ENCODE data around the gene GPHA2.

DNA sequence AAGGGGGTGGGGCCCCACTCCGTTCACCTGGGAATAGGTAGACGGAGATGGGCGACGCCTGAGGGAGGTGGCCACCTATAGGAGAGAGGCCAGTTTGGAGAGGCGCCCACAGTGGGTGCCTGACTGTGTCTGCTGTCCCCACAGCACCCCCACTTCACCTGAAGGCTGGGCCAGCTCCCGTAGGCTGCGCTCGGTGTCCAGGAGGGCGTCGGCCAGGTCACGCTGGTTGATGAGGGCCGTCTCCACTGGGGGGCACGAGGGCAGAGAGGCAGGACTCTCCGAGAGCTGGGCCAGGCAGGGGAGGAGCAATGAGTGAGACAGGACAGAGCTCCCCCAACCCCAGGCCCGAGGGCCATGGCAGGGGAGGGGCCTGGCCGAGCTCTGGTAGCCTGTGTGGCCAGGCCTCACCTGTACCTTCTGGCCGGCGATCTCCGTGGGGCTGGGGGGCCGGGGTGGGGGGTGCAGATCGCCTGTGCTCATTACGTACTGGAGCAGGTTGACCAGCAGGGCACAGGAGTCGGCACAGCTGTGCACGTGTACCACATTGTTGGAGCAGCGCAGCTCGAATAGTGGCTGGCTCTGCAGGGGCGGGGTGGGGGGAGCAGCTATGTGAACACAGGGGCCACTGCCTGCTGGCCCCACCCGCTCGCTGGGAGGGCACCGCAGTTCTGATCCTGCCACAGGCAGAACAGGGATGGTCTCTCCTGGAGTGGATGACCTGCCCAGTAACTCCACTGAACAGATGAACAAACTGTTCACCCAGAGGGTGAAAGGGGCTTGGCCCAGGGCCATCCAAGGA, 33.4 kb downstream of the GPHA2 start:
- TF ChIP-seq, protein P1, sequence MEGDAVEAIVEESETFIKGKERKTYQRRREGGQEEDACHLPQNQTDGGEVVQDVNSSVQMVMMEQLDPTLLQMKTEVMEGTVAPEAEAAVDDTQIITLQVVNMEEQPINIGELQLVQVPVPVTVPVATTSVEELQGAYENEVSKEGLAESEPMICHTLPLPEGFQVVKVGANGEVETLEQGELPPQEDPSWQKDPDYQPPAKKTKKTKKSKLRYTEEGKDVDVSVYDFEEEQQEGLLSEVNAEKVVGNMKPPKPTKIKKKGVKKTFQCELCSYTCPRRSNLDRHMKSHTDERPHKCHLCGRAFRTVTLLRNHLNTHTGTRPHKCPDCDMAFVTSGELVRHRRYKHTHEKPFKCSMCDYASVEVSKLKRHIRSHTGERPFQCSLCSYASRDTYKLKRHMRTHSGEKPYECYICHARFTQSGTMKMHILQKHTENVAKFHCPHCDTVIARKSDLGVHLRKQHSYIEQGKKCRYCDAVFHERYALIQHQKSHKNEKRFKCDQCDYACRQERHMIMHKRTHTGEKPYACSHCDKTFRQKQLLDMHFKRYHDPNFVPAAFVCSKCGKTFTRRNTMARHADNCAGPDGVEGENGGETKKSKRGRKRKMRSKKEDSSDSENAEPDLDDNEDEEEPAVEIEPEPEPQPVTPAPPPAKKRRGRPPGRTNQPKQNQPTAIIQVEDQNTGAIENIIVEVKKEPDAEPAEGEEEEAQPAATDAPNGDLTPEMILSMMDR (IDR thresholded peaks at IDR 0.05; ENCODE audit: low read length), result no peak
- TF ChIP-seq EZH2 (optimal IDR thresholded peaks at IDR 0.05; ENCODE audit: low read depth, low read length) (no peak), EZH2phosphoT487 (IDR thresholded peaks at IDR 0.05; ENCODE audit: low read length) (no peak)
